ENCODE measurements around the gene AGR3. TPM values are rescaled to one million over a fixed set of nuclear protein-coding genes. Genes with fewer than 3 reads are reported as not detected.

The AGR3 gene
- polyA plus RNA-seq (2012; ENCODE audit: low read depth, missing spikeins): not detected

DNA sequence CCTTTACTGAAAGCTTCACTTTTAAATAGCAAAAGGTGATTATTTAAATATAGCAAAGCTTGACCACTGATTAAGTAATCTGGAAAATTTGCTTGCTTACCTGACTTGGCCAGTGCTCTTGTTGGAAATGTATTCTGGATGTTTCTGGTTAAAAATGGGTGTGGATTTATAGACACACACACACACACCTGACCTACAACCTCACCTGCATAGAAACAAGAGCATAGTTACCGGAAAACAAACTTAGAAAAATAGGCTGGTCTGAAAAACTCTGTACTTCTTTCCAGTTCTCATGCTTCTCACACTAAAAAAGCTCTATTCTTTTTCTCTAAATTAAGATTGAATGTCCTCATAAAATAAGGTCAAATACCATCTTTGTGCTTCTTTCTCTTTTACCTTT lies at the start of gene AGR3:
AGR3 (minus strand) TSS at position 140 of the 400 bp plus-strand sequence. CDS start 3,365 bp downstream, outside the sequence.
- DNase-seq (ENCODE audit: insufficient read length, low spot score) (no peak), FAIRE-seq (no peak)
- TF ChIP-seq TAF1 (IDR thresholded peaks at IDR 0.05; ENCODE audit: low read depth, low read length) (no peak), POLR2A (IDR thresholded peaks at IDR 0.05; ENCODE audit: low read depth, low read length) (no peak), POU2F2 (IDR thresholded peaks at IDR 0.05; ENCODE audit: low read depth, low read length) (no peak), POLR2AphosphoS5 (IDR thresholded peaks at IDR 0.05; ENCODE audit: low read depth, low read length) (no peak), PAX5 (IDR thresholded peaks at IDR 0.05; ENCODE audit: insufficient read depth, low read length, severe bottlenecking) (no peak), SPI1 (IDR thresholded peaks at IDR 0.05; ENCODE audit: low read depth, low read length) (no peak)

DNA sequence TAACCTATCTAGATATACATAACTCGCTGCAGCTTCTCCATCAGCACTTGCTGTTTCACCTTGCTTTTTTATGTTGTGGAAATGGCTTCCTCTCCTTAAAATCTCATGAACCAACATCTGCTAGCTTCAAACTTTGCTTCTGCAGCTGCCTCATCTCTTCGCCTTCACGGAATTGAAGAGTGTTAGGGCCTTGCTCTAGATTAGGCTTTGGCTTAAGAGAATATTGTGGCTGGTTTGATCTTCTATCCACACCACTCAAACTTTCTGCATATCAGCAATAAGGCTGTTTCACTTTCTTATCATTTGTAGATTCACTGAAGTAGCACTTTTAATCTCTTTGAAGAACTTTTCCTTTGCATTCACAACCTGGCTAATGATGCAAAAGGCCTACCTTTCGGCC lies 49.2 kb upstream of the AGR3 start:
- no peak for DNase-seq (ENCODE audit: insufficient read length, low spot score)
- no peak for FAIRE-seq
- TF ChIP-seq POLR2A (IDR thresholded peaks at IDR 0.05; ENCODE audit: low read depth, low read length) (no peak), POU2F2 (IDR thresholded peaks at IDR 0.05; ENCODE audit: low read depth, low read length) (no peak), PAX5 (IDR thresholded peaks at IDR 0.05; ENCODE audit: insufficient read depth, low read length, severe bottlenecking) (no peak), SPI1 (IDR thresholded peaks at IDR 0.05; ENCODE audit: low read depth, low read length) (no peak), POLR2AphosphoS5 (IDR thresholded peaks at IDR 0.05; ENCODE audit: low read depth, low read length) (no peak), TAF1 (IDR thresholded peaks at IDR 0.05; ENCODE audit: low read depth, low read length) (no peak)

GRCh38 chr7:16929146-16929762 lies 47.5 kb upstream of the AGR3 start:
- FAIRE-seq (peak; percentile 82), DNase-seq (ENCODE audit: insufficient read length, low spot score) (no peak)
- TF ChIP-seq POU2F2 (IDR thresholded peaks at IDR 0.05; ENCODE audit: low read depth, low read length) (no peak), SPI1 (IDR thresholded peaks at IDR 0.05; ENCODE audit: low read depth, low read length) (peak; percentile 88), POLR2A (IDR thresholded peaks at IDR 0.05; ENCODE audit: low read depth, low read length) (no peak), POLR2AphosphoS5 (IDR thresholded peaks at IDR 0.05; ENCODE audit: low read depth, low read length) (no peak), TAF1 (IDR thresholded peaks at IDR 0.05; ENCODE audit: low read depth, low read length) (no peak), PAX5 (IDR thresholded peaks at IDR 0.05; ENCODE audit: insufficient read depth, low read length, severe bottlenecking) (no peak)

DNA sequence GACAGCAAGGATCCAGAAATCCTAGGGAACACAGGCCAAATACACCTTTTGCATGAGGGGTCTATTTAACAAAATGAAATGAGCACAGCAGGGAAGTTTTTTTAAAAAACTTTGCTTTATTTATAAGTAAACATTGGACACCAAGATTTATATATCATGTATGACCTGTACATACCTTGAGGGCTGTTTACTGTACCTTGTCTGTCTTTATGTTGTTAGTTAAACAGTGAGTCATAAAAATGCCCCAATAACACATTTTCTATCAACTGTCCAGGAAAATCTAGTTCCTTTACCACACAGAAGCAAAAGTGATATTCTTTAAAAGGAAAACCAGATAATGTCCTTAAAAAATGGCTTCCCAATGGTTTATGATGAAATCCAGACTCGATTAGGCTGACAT lies 45.1 kb upstream of the AGR3 start:
- TF ChIP-seq POLR2A (IDR thresholded peaks at IDR 0.05; ENCODE audit: low read depth, low read length) (no peak), TAF1 (IDR thresholded peaks at IDR 0.05; ENCODE audit: low read depth, low read length) (no peak), SPI1 (IDR thresholded peaks at IDR 0.05; ENCODE audit: low read depth, low read length) (no peak), POU2F2 (IDR thresholded peaks at IDR 0.05; ENCODE audit: low read depth, low read length) (no peak), PAX5 (IDR thresholded peaks at IDR 0.05; ENCODE audit: insufficient read depth, low read length, severe bottlenecking) (no peak), POLR2AphosphoS5 (IDR thresholded peaks at IDR 0.05; ENCODE audit: low read depth, low read length) (no peak)
- no peak for DNase-seq (ENCODE audit: insufficient read length, low spot score)
- FAIRE-seq: no peak

GRCh38 chr7:16926283-16926682 lies 44.5 kb upstream of the AGR3 start:
- FAIRE-seq (peak; percentile 82), DNase-seq (ENCODE audit: insufficient read length, low spot score) (no peak)
- TF ChIP-seq POU2F2 (IDR thresholded peaks at IDR 0.05; ENCODE audit: low read depth, low read length) (no peak), TAF1 (IDR thresholded peaks at IDR 0.05; ENCODE audit: low read depth, low read length) (no peak), SPI1 (IDR thresholded peaks at IDR 0.05; ENCODE audit: low read depth, low read length) (no peak), PAX5 (IDR thresholded peaks at IDR 0.05; ENCODE audit: insufficient read depth, low read length, severe bottlenecking) (no peak), POLR2A (IDR thresholded peaks at IDR 0.05; ENCODE audit: low read depth, low read length) (no peak), POLR2AphosphoS5 (IDR thresholded peaks at IDR 0.05; ENCODE audit: low read depth, low read length) (no peak)

- peak; percentile 43 for FAIRE-seq
- TF ChIP-seq POLR2AphosphoS5 (IDR thresholded peaks at IDR 0.05; ENCODE audit: low read depth, low read length): no peak
- no peak for TF ChIP-seq POU2F2 (IDR thresholded peaks at IDR 0.05; ENCODE audit: low read depth, low read length)
- no peak for TF ChIP-seq SPI1 (IDR thresholded peaks at IDR 0.05; ENCODE audit: low read depth, low read length)
- TF ChIP-seq PAX5 (IDR thresholded peaks at IDR 0.05; ENCODE audit: insufficient read depth, low read length, severe bottlenecking): no peak
- no peak for DNase-seq (ENCODE audit: insufficient read length, low spot score)
Measured at GRCh38 chr7:16925609-16926008, 43.8 kb upstream of the AGR3 start.

DNA sequence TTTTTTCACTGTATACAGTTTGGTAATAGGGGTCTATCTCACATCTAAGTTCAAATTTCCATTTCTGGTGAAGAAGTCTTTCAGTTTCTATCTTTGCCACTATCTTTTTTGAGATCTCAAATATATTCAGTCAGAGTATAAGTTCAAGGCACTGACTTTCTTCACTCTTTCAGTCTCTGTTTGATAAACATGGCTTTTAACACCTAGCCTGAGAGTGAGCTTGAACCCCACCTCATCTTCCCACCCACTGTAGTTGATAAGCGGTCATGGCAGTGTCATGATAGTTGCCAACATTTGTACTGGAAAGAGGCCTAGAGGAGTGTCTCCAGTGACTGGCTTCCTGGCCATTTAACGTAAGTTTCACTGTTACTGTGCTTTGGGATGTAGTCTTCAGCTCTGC lies 41.2 kb upstream of the AGR3 start:
- FAIRE-seq: peak; percentile 45
- no peak for TF ChIP-seq POLR2AphosphoS5 (IDR thresholded peaks at IDR 0.05; ENCODE audit: low read depth, low read length)
- no peak for TF ChIP-seq SPI1 (IDR thresholded peaks at IDR 0.05; ENCODE audit: low read depth, low read length)
- TF ChIP-seq PAX5 (IDR thresholded peaks at IDR 0.05; ENCODE audit: insufficient read depth, low read length, severe bottlenecking): no peak
- no peak for TF ChIP-seq TAF1 (IDR thresholded peaks at IDR 0.05; ENCODE audit: low read depth, low read length)
- no peak for TF ChIP-seq POU2F2 (IDR thresholded peaks at IDR 0.05; ENCODE audit: low read depth, low read length)
- no peak for TF ChIP-seq POLR2A (IDR thresholded peaks at IDR 0.05; ENCODE audit: low read depth, low read length)
- DNase-seq (ENCODE audit: insufficient read length, low spot score): no peak

GRCh38 chr7:16921644-16922257 lies 40.0 kb upstream of the AGR3 start:
- no peak for TF ChIP-seq POLR2A (IDR thresholded peaks at IDR 0.05; ENCODE audit: low read depth, low read length)
- no peak for TF ChIP-seq POU2F2 (IDR thresholded peaks at IDR 0.05; ENCODE audit: low read depth, low read length)
- no peak for TF ChIP-seq SPI1 (IDR thresholded peaks at IDR 0.05; ENCODE audit: low read depth, low read length)
- no peak for TF ChIP-seq POLR2AphosphoS5 (IDR thresholded peaks at IDR 0.05; ENCODE audit: low read depth, low read length)
- no peak for TF ChIP-seq TAF1 (IDR thresholded peaks at IDR 0.05; ENCODE audit: low read depth, low read length)
- no peak for TF ChIP-seq PAX5 (IDR thresholded peaks at IDR 0.05; ENCODE audit: insufficient read depth, low read length, severe bottlenecking)
- FAIRE-seq (no peak), DNase-seq (ENCODE audit: insufficient read length, low spot score) (no peak)

- FAIRE-seq: no peak
- TF ChIP-seq PAX5 (IDR thresholded peaks at IDR 0.05; ENCODE audit: insufficient read depth, low read length, severe bottlenecking) (no peak), POLR2AphosphoS5 (IDR thresholded peaks at IDR 0.05; ENCODE audit: low read depth, low read length) (no peak), TAF1 (IDR thresholded peaks at IDR 0.05; ENCODE audit: low read depth, low read length) (no peak), SPI1 (IDR thresholded peaks at IDR 0.05; ENCODE audit: low read depth, low read length) (no peak), POLR2A (IDR thresholded peaks at IDR 0.05; ENCODE audit: low read depth, low read length) (no peak), POU2F2 (IDR thresholded peaks at IDR 0.05; ENCODE audit: low read depth, low read length) (no peak)
- DNase-seq (ENCODE audit: insufficient read length, low spot score): no peak
Measured at GRCh38 chr7:16921151-16921550, 39.4 kb upstream of the AGR3 start.
